OCI-LY1 (cell line): ENCODE data around the gene SMAD4.

ENCODE experiments used
- H2AFZ ChIP-seq: fragments of 200-600 bp; sonication (generic), shearing (Covaris generic); 2 replicates; pipeline ENCODE4 v1.6.0; 2014; ENCODE audit warnings: antibody characterized with exemption, mild to moderate bottlenecking, low read length
- H3F3A ChIP-seq: fragments of 200-600 bp; sonication (generic), shearing (Covaris generic); 2 replicates; pipeline ENCODE4 v1.6.0; 2014; ENCODE audit warnings: mild to moderate bottlenecking, antibody characterized with exemption, low read length, moderate library complexity; ENCODE audit not compliant: insufficient read depth
- H3K27ac ChIP-seq: fragments of 200-600 bp; sonication (generic); 2 replicates; pipeline ENCODE4 v1.5.1; 2014; ENCODE audit warnings: low read length, mixed run types, mild to moderate bottlenecking, low read depth; ENCODE audit not compliant: poor library complexity, severe bottlenecking
- H3K27me3 ChIP-seq: fragments of 200-600 bp; sonication (generic); 2 replicates; pipeline ENCODE4 v1.6.0; 2014; ENCODE audit warnings: antibody characterized with exemption, mild to moderate bottlenecking, low read length, moderate library complexity; ENCODE audit not compliant: insufficient read depth
- H3K36me3 ChIP-seq: fragments of 200-600 bp; sonication (generic); 2 replicates; pipeline ENCODE4 v1.6.1; 2014; ENCODE audit warnings: mild to moderate bottlenecking, antibody characterized with exemption, low read length, moderate library complexity, mixed read lengths; ENCODE audit not compliant: insufficient read depth
- H3K4me1 ChIP-seq: fragments of 200-600 bp; sonication (generic); 2 replicates; pipeline ENCODE4 v1.5.1; 2014; ENCODE audit warnings: mild to moderate bottlenecking, low read length, moderate library complexity; ENCODE audit not compliant: insufficient read depth, severe bottlenecking
- H3K4me2 ChIP-seq: fragments of 200-600 bp; sonication (generic), shearing (Covaris generic); 2 replicates; pipeline ENCODE4 v1.6.1; 2014; ENCODE audit warnings: low read length
- H3K4me3 ChIP-seq: fragments of 200-600 bp; sonication (generic); 2 replicates; pipeline ENCODE4 v1.5.1; 2014; ENCODE audit warnings: low read length, low read depth, mild to moderate bottlenecking, mixed read lengths; ENCODE audit not compliant: poor library complexity, severe bottlenecking
- H3K79me2 ChIP-seq: fragments of 200-600 bp; shearing (Covaris generic); 2 replicates; pipeline ENCODE4 v1.6.1; 2016; ENCODE audit warnings: mixed run types, low read length, mixed read lengths; ENCODE audit not compliant: insufficient read depth
- H3K9ac ChIP-seq: fragments of 200-600 bp; sonication (generic), shearing (Covaris generic); 2 replicates; pipeline ENCODE4 v1.6.1; 2014; ENCODE audit warnings: mild to moderate bottlenecking, low read length, mixed read lengths
- H3K9me2 ChIP-seq: fragments of 200-600 bp; sonication (generic), shearing (Covaris generic); 2 replicates; pipeline ENCODE4 v1.6.1; 2014; ENCODE audit warnings: low read depth, mild to moderate bottlenecking, low read length, mixed read lengths
- H3K9me3 ChIP-seq: fragments of 200-600 bp; shearing (Covaris generic); 2 replicates; pipeline ENCODE4 v1.6.1; 2014; ENCODE audit warnings: low read length, mixed read lengths
- H4K20me1 ChIP-seq: fragments of 200-600 bp; sonication (generic), shearing (Covaris generic); 2 replicates; pipeline ENCODE4 v1.6.0; 2016; ENCODE audit warnings: mild to moderate bottlenecking, low read length; ENCODE audit not compliant: insufficient read depth
- EZH2 ChIP-seq: fragments of 200-600 bp; sonication (generic), shearing (Covaris generic); IDR thresholded peaks from 2 replicates; pipeline ENCODE4 v1.8.0; 2017; ENCODE audit warnings: borderline replicate concordance, mixed run types, mild to moderate bottlenecking, antibody characterized with exemption, low read length, moderate library complexity, mixed read lengths
- TF ChIP-seq, protein P1 (sequence below): fragments of 200-600 bp; sonication (generic), shearing (Covaris generic); IDR thresholded peaks from 2 replicates; pipeline ENCODE4 v1.5.1; 2017; ENCODE audit warnings: mild to moderate bottlenecking, antibody characterized with exemption, low read length, moderate library complexity, mixed read lengths

SMAD4 gene

GRCh38 chr18:51068105-51068504 lies 38.1 kb downstream of the SMAD4 start:
- no peak for TF ChIP-seq EZH2
- TF ChIP-seq, protein P1, sequence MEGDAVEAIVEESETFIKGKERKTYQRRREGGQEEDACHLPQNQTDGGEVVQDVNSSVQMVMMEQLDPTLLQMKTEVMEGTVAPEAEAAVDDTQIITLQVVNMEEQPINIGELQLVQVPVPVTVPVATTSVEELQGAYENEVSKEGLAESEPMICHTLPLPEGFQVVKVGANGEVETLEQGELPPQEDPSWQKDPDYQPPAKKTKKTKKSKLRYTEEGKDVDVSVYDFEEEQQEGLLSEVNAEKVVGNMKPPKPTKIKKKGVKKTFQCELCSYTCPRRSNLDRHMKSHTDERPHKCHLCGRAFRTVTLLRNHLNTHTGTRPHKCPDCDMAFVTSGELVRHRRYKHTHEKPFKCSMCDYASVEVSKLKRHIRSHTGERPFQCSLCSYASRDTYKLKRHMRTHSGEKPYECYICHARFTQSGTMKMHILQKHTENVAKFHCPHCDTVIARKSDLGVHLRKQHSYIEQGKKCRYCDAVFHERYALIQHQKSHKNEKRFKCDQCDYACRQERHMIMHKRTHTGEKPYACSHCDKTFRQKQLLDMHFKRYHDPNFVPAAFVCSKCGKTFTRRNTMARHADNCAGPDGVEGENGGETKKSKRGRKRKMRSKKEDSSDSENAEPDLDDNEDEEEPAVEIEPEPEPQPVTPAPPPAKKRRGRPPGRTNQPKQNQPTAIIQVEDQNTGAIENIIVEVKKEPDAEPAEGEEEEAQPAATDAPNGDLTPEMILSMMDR, result no peak
- Histone ChIP-seq H3K36me3 (peaks cover 87% of the 10 kb centered on the region), H3K9ac (no peak overlapping the region), H3K27ac (no peak overlapping the region), H3K4me3 (no peak overlapping the region), H3F3A (no peaks in the 10 kb centered on the region), H3K4me2 (no peak overlapping the region), H3K9me2 (no peaks in the 10 kb centered on the region), H2AFZ (no peak overlapping the region), H3K79me2 (no peaks in the 10 kb centered on the region), H3K9me3 (no peaks in the 10 kb centered on the region), H3K4me1 (no peaks in the 10 kb centered on the region), H4K20me1 (no peaks in the 10 kb centered on the region), H3K27me3 (no peaks in the 10 kb centered on the region)

GRCh38 chr18:51069885-51070284 lies 39.9 kb downstream of the SMAD4 start:
- no peaks in the 10 kb centered on the region for H3K27me3 ChIP-seq
- H4K20me1 ChIP-seq, result no peaks in the 10 kb centered on the region
- peaks cover 76% of the 10 kb centered on the region for H3K36me3 ChIP-seq
- no peak overlapping the region for H3K27ac ChIP-seq
- H2AFZ ChIP-seq, result no peak overlapping the region
- no peak overlapping the region for H3K4me2 ChIP-seq
- H3K9me2 ChIP-seq, result no peaks in the 10 kb centered on the region
- TF ChIP-seq EZH2, result no peak
- TF ChIP-seq, protein P1, result no peak
- peaks cover 9% of the 10 kb centered on the region for H3K4me1 ChIP-seq
- H3F3A ChIP-seq, result no peaks in the 10 kb centered on the region
- H3K4me3 ChIP-seq, result no peak overlapping the region
- H3K9ac ChIP-seq, result no peak overlapping the region
- H3K79me2 ChIP-seq, result no peaks in the 10 kb centered on the region
- no peaks in the 10 kb centered on the region for H3K9me3 ChIP-seq

- Histone ChIP-seq H3K4me3 (no peak overlapping the region), H3K9ac (no peak overlapping the region), H3K4me2 (no peak overlapping the region), H3K4me1 (peaks cover 9% of the 10 kb centered on the region), H3K27me3 (no peaks in the 10 kb centered on the region), H3K9me2 (no peaks in the 10 kb centered on the region), H3F3A (no peaks in the 10 kb centered on the region), H3K79me2 (no peaks in the 10 kb centered on the region), H2AFZ (no peak overlapping the region), H3K9me3 (no peaks in the 10 kb centered on the region), H3K27ac (no peak overlapping the region), H3K36me3 (peaks cover 72% of the 10 kb centered on the region), H4K20me1 (no peaks in the 10 kb centered on the region)
- no peak for TF ChIP-seq EZH2
- TF ChIP-seq, protein P1, result no peak
These were observed 40.5 kb downstream of the SMAD4 start for GRCh38 chr18:51070545-51070944.
